Measurements from ENCODE around the gene ALDH1L2. TPM values are rescaled to one million over a fixed set of nuclear protein-coding genes. Genes with fewer than 3 reads are reported as not detected.
A peak's percentile ranks its signal among the peaks of the same experiment; 100 is the strongest.
"Not testable (repeated sequence)": the region's sequence is repeated elsewhere in the genome, so short reads cannot be mapped to it uniquely, and the experiment has no call there.

Gene ALDH1L2
- total RNA-seq, 3 donors from 2014 or later, result 2.3 to 7.8 (median 6.7) TPM

GRCh38 chr12:104994336-104994735 lies 89.9 kb downstream of the ALDH1L2 start:
- Histone ChIP-seq H3K36me3 (no peaks in the 10 kb centered on the region), H3K4me3 (no peak overlapping the region), H3K27me3 (no peaks in the 10 kb centered on the region), H3K9me3 (no peaks in the 10 kb centered on the region), H3K27ac (no peak overlapping the region), H3K4me1 (no peaks in the 10 kb centered on the region)
- DNase-seq (ENCODE audit: low spot score in 2 of 2), result no peak
- no peak for TF ChIP-seq CTCF (IDR thresholded peaks at IDR 0.05)
- TF ChIP-seq POLR2AphosphoS5 (IDR thresholded peaks at IDR 0.05), result no peak
- no peak for TF ChIP-seq POLR2A (IDR thresholded peaks at IDR 0.05)
- intact Hi-C loops (cut with DNase I; ENCODE audit: low total_unique reads), result no loop called here

- no peaks in the 10 kb centered on the region for H3K36me3 ChIP-seq
These were observed 92.6 kb downstream of the ALDH1L2 start for GRCh38 chr12:104991565-104992128.

GRCh38 chr12:104990950-104991349 lies 93.3 kb downstream of the ALDH1L2 start:
- Histone ChIP-seq H3K27me3 (no peaks in the 10 kb centered on the region), H3K9me3 (no peaks in the 10 kb centered on the region), H3K27ac (no peak overlapping the region), H3K4me3 (no peak overlapping the region), H3K4me1 (no peaks in the 10 kb centered on the region), H3K36me3 (no peaks in the 10 kb centered on the region)
- no peak for DNase-seq (ENCODE audit: low spot score in 2 of 2)
- intact Hi-C loops (cut with DNase I; ENCODE audit: low total_unique reads), result no loop called here
- TF ChIP-seq POLR2AphosphoS5 (IDR thresholded peaks at IDR 0.05), result no peak
- TF ChIP-seq CTCF (IDR thresholded peaks at IDR 0.05), result no peak

More at GRCh38 chr12:104991565-104992128, 92.6 kb downstream of the ALDH1L2 start:
- Histone ChIP-seq H3K27me3 (no peaks in the 10 kb centered on the region), H3K4me3 (no peak overlapping the region), H3K9me3 (no peaks in the 10 kb centered on the region), H3K27ac (no peak overlapping the region), H3K4me1 (no peaks in the 10 kb centered on the region)
- intact Hi-C loops (cut with DNase I; ENCODE audit: low total_unique reads), result no loop called here
- no peak for DNase-seq (ENCODE audit: low spot score in 2 of 2)
- TF ChIP-seq POLR2AphosphoS5 (IDR thresholded peaks at IDR 0.05), result no peak
- TF ChIP-seq CTCF (IDR thresholded peaks at IDR 0.05), result no peak
- TF ChIP-seq POLR2A (IDR thresholded peaks at IDR 0.05), result no peak

GRCh38 chr12:104986022-104986941 lies 98.0 kb downstream of the ALDH1L2 start, which contains the start of gene NOPCHAP1:
NOPCHAP1 (plus strand) TSS chr12:104986316; CDS start chr12:104986353, 37 bp downstream.
- Histone ChIP-seq H3K36me3 (no peaks in the 10 kb centered on the region), H3K4me1 (no peaks in the 10 kb centered on the region), H3K27ac (peak within 1 kb of the TSS; percentile 61 to 63), H3K4me3 (peak within 1 kb of the TSS; percentile 72 to 90 (median 79)), H3K27me3 (no peaks in the 10 kb centered on the region), H3K9me3 (no peaks in the 10 kb centered on the region)
- TF ChIP-seq CTCF (IDR thresholded peaks at IDR 0.05) (no peak), POLR2A (IDR thresholded peaks at IDR 0.05) (peak; percentile 20), POLR2AphosphoS5 (IDR thresholded peaks at IDR 0.05) (peak in 2 of 3 donors; percentile 23 to 65)
- intact Hi-C loops (cut with DNase I; ENCODE audit: low total_unique reads), result no loop called here
- peak; percentile 87 to 90 for DNase-seq (ENCODE audit: low spot score in 2 of 2)

- H3K27me3 ChIP-seq, result no peaks in the 10 kb centered on the region
- intact Hi-C loops (cut with DNase I; ENCODE audit: low total_unique reads), result no loop called here
- no peak overlapping the region for H3K27ac ChIP-seq
- no peaks in the 10 kb centered on the region for H3K9me3 ChIP-seq
- no peak for TF ChIP-seq CTCF (IDR thresholded peaks at IDR 0.05)
- TF ChIP-seq POLR2AphosphoS5 (IDR thresholded peaks at IDR 0.05), result no peak
- TF ChIP-seq POLR2A (IDR thresholded peaks at IDR 0.05), result no peak
- H3K4me1 ChIP-seq, result no peaks in the 10 kb centered on the region
- H3K36me3 ChIP-seq, result no peaks in the 10 kb centered on the region
- peak overlapping the region in 1 of 3 donors; percentile 79 for H3K4me3 ChIP-seq
- DNase-seq (ENCODE audit: low spot score in 2 of 2), result no peak
These were observed 99.1 kb downstream of the ALDH1L2 start for GRCh38 chr12:104985206-104985605.

- H3K4me3 ChIP-seq; H3K4me1 ChIP-seq; H3K27me3 ChIP-seq; DNase-seq (ENCODE audit: low spot score in 2 of 2); H3K36me3 ChIP-seq; intact Hi-C loops (cut with DNase I; ENCODE audit: low total_unique reads); H3K9me3 ChIP-seq; H3K27ac ChIP-seq: not testable (repeated sequence)
These were observed 106.6 kb downstream of the ALDH1L2 start for GRCh38 chr12:104977688-104978087.
